IPS DF 6.9 (cell line): Measurements from ENCODE around the gene POLR3A.

Source experiments
- DNase-seq: peaks from one replicate; pipeline ENCODE4 v3.0.0-alpha.2; 2013; ENCODE audit warnings: low read depth, low spot score
- H3K27ac ChIP-seq: one replicate; pipeline ENCODE4 v1.5.1; 2013; ENCODE audit warnings: low read length, control low read depth
- H3K27me3 ChIP-seq: 2 replicates; pipeline ENCODE4 v1.6.1; 2013; ENCODE audit warnings: mild to moderate bottlenecking, low read length; ENCODE audit not compliant: control insufficient read depth, insufficient read depth
- H3K36me3 ChIP-seq: 2 replicates; pipeline ENCODE4 v1.6.1; 2013; ENCODE audit warnings: low read length; ENCODE audit not compliant: control insufficient read depth, insufficient read depth
- H3K4me1 ChIP-seq: 2 replicates; pipeline ENCODE4 v1.6.1; 2013; ENCODE audit warnings: low read length; ENCODE audit not compliant: control insufficient read depth, insufficient read depth
- H3K4me3 ChIP-seq: 2 replicates; pipeline ENCODE4 v1.5.1; 2013; ENCODE audit warnings: mild to moderate bottlenecking, low read length
- H3K9me3 ChIP-seq: 2 replicates; pipeline ENCODE4 v1.6.1; 2013; ENCODE audit warnings: low read length, inconsistent platforms; ENCODE audit not compliant: control insufficient read depth, insufficient read depth
- WGBS: extraction: QIAGEN DNeasy Blood & Tissue Kit; methylation state at CpG from one replicate; pipeline ENCODE4 v1.1.7; 2013; ENCODE audit warnings: mixed read lengths, missing lambda C conversion rate; ENCODE audit not compliant: insufficient read length, insufficient coverage; 5-methylcytosine and 5-hydroxymethylcytosine counted together

POLR3A gene

DNA sequence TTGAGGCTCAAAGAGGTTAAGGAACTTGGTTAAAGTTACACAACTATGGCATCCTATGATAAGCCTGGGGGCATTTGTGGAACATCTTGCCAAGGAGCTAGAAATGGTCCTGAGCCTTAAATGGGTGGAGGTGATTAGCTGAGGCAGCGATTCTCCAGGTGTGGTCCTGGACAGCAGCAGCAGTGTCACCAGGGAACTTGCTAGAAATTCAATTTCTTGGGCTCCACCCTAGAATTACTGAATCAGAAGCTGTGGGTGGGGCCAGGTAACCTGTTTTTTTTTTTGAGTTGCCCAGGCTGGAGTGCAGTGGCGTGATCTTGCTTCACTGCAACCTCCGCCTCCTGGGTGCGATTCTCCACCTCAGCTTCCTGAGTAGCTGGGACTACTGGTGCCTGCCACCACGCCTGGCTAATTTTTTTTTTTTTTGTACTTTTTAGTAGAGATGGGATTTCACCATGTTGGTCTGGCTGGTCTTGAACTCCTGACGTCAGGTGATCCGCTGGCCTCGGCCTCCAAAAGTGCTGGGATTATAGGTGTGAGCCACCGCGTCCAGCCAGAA lies 17.5 kb upstream of the POLR3A start:
- peaks cover 2% of the 10 kb centered on the region; the same call in 1 of the 2 replicates for H3K4me1 ChIP-seq
- DNase-seq = no peak
- no peaks in the 10 kb centered on the region for H3K9me3 ChIP-seq
- peaks cover 3% of the 10 kb centered on the region; the same call in 1 of the 2 replicates for H3K36me3 ChIP-seq
- no peaks in the 10 kb centered on the region for H3K27me3 ChIP-seq
- H3K27ac ChIP-seq = no peak overlapping the region
- WGBS = no CpG with 5 or more reads among the region's 10 CpGs
- no peak overlapping the region for H3K4me3 ChIP-seq

DNA sequence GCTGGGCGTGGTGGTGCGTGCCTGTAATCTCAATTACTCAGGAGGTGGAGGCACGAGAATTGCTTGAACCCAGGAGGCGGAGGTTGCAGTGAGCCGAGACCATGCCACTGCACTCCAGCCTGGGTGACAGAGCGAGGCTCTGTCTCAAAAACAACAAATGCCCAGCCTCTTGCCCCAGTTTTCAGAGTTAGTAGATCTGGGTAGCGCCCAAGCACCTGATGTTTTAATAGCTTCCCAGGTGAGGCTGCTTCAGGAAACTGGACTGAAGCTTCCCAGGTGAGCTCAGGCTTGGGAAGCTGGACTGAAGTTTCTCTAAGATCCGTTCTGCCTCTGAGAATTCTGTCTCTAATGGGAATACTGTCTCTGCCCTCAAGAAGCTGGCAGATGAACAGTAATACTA lies 16.5 kb upstream of the POLR3A start:
- Histone ChIP-seq H3K36me3 (peaks cover 12% of the 10 kb centered on the region; the same call in 1 of the 2 replicates), H3K4me3 (no peak overlapping the region), H3K27ac (no peak overlapping the region), H3K4me1 (peaks cover 2% of the 10 kb centered on the region; the same call in 1 of the 2 replicates), H3K9me3 (no peaks in the 10 kb centered on the region), H3K27me3 (no peaks in the 10 kb centered on the region)
- DNase-seq = no peak
- no CpG with 5 or more reads among the region's 8 CpGs for WGBS

DNA sequence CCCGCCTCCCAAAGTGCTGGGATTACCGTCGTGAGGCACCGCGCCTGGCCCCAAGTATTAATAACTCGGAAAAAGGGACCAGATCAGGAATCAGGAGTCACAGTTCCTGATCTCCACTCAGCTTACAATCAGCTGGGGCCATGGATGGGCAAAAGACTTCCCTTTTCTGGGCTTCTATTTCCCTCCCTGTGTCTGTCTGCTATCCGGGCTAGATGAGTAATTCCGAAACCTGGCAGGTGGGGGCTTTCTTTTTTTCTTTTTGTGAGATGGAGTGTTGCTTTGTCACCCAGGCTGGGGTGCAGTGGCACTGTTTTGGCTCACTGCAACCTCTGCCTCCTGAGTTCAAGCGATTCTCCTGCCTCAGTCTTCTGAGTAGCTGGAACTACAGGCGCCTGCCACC lies 15.9 kb upstream of the POLR3A start:
- no peak for DNase-seq
- WGBS = no CpG with 5 or more reads among the region's 10 CpGs
- H3K4me1 ChIP-seq = peaks cover 2% of the 10 kb centered on the region; the same call in 1 of the 2 replicates
- no peak overlapping the region for H3K4me3 ChIP-seq
- H3K27ac ChIP-seq = no peak overlapping the region
- peaks cover 17% of the 10 kb centered on the region; the same call in 1 of the 2 replicates for H3K36me3 ChIP-seq
- no peaks in the 10 kb centered on the region for H3K9me3 ChIP-seq
- H3K27me3 ChIP-seq = no peaks in the 10 kb centered on the region

DNA sequence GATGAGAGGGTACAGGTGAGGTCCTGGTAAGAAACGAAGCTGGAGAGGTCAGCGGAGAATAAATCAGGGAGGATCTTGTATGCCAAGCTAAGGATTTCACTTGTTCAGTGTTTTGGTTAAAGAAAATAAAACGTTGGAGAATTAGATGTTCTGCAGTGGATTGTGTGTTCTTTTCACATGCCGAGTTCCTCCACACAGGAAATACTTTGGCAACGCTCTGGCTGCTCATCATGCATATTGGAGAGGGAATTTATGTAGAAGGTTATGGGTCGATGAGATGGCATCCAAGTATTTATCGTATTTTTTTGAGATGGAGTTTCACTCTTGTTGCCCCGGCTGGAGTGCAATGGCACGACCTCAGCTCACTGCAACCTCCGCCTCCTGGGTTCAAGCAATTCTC lies 15.4 kb upstream of the POLR3A start:
- peaks cover 2% of the 10 kb centered on the region; the same call in 1 of the 2 replicates for H3K4me1 ChIP-seq
- peaks cover 17% of the 10 kb centered on the region; the same call in 1 of the 2 replicates for H3K36me3 ChIP-seq
- WGBS = 100% methylated on average over 2 of the region's 10 CpGs

DNA sequence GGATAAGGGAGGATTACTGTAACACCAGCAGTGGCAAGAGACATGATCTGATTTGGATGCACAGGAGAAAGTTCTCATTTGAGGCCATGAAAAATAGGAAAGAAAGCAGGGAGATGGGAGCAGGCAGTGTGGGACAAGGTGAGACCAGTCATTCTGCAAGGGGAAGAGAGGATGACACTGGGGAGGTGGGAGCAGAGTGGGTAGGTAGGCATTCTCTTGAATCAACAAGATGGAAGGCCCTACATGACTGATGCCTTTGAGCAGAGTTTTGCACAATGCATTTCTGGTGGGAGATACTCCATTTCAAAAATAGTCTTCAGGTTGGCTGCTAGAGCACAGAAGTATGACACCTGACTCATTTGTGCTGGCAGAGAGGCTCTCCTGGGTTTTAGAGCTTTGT lies 14.9 kb upstream of the POLR3A start:
- H3K27ac ChIP-seq = no peak overlapping the region
- peaks cover 17% of the 10 kb centered on the region; the same call in 1 of the 2 replicates for H3K36me3 ChIP-seq
- H3K27me3 ChIP-seq = no peaks in the 10 kb centered on the region
- peaks cover 2% of the 10 kb centered on the region; the same call in 1 of the 2 replicates for H3K4me1 ChIP-seq
- no peak overlapping the region for H3K4me3 ChIP-seq
- DNase-seq = no peak
- no peaks in the 10 kb centered on the region for H3K9me3 ChIP-seq

More for the DNA sequence above, 15.4 kb upstream of the POLR3A start:
- Histone ChIP-seq H3K27ac (no peak overlapping the region), H3K4me3 (no peak overlapping the region), H3K27me3 (no peaks in the 10 kb centered on the region), H3K9me3 (no peaks in the 10 kb centered on the region)
- no peak for DNase-seq

DNA sequence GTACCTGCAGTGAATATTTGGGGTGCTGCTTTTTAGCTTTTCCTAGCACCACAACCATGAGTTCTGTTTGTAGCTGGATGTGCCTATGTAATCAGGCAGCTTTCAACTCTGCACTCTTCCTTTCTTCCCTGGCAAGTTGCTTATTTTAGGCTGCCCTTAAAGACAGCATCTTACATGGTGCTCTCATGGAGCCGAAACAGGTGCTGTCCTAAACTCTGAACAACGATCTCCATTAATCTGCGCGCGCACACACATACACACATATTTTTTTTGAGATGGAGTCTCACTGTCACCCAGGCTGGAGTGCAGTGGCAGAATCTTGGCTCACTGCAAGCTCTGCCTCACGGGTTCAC lies 13.4 kb upstream of the POLR3A start:
- no CpG with 5 or more reads among the region's 6 CpGs for WGBS
- H3K9me3 ChIP-seq = no peaks in the 10 kb centered on the region
- H3K27me3 ChIP-seq = no peaks in the 10 kb centered on the region
- peaks cover 24% of the 10 kb centered on the region; the same call in 1 of the 2 replicates for H3K36me3 ChIP-seq
- no peak overlapping the region for H3K4me3 ChIP-seq
- H3K4me1 ChIP-seq = peaks cover 2% of the 10 kb centered on the region; the same call in 1 of the 2 replicates
- DNase-seq = no peak
- no peak overlapping the region for H3K27ac ChIP-seq

DNA sequence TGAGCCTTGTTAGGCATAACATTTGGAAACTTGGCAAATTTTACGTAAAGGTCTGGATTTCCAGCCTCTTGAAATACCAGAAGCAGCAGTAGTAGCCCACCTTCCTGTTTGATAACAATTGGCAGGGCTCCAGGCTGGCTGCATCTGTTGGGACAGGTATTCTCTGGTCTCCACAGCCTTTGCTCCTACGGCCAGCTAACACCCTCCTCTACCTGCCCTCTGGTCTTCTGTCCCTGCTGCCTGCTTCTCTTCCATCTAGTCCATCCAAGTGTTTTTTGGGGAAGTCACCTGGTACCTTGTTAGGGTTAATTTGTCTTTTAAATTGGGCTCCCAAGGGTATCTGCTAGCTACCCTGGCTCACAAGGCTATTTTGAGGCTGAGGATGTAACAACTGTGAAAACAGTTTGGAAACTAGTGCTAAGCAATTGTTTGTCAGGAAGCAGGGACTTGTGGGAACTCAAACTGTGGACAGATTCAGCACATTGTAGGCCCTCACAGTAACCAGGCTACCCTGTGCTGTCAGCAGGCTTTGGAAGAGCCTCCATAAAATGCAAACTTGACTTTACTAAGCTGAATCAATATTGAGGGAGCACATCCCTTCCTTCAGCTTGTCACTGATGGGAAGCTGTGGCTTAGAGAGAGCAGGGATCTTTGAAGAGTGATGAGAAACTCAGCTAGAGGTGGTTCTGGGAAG lies 12.9 kb upstream of the POLR3A start:
- peaks cover 28% of the 10 kb centered on the region; the same call in 1 of the 2 replicates for H3K36me3 ChIP-seq
- no peak for DNase-seq
- no peaks in the 10 kb centered on the region for H3K9me3 ChIP-seq
- no peak overlapping the region for H3K27ac ChIP-seq
- H3K4me3 ChIP-seq = no peak overlapping the region
- no peaks in the 10 kb centered on the region; the same call in 1 of the 2 replicates for H3K4me1 ChIP-seq
- no peaks in the 10 kb centered on the region for H3K27me3 ChIP-seq
- no CpG with 5 or more reads among the region's 2 CpGs for WGBS

DNA sequence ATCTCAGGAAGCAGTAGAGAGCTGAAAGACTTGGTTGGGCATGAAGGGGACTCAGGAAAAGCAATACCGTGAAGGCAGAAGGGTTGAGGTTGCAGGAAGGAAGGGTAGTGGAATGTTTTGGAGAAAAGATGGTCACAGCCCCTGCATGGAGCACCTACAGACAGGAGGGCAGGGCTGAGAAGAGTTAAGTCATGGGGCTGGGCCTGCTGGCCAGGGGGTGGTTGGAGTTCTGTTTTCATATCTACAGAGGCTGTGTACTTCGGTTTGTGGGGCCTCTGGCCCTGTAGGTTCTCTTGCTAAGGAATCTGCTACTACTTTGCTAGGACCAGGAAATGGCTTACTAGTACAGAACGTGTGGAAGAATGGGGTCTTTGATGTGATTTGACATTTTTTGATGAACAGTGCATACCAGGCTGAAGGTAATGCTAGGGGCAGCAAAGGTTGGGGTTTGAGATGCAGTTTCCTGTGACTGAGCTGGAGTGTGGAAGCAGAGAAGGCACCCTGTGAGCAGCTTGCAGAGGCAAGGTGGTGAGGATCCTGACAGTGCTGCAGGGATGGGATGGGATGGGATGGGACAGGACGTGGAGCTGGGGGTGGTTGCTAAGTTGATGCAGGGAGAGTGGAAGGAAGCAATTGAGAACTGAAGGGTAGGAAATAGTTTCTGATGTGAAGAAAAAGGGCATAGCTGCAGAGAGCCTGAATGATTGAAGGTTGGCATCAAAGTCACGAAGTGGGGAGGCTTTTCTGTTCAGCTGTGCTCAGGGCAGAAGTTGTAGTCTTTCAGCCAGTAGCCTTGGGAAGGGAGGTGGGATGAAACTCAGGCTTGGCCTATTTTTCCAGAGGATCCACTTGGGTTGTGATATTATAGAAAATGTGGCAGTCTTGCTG lies 12.1 kb upstream of the POLR3A start:
- H3K9me3 ChIP-seq = no peaks in the 10 kb centered on the region
- no peak for DNase-seq
- no peaks in the 10 kb centered on the region; the same call in 1 of the 2 replicates for H3K4me1 ChIP-seq
- peaks cover 34% of the 10 kb centered on the region; the same call in 1 of the 2 replicates for H3K36me3 ChIP-seq
- H3K27ac ChIP-seq = no peak overlapping the region
- H3K27me3 ChIP-seq = no peaks in the 10 kb centered on the region
- no peak overlapping the region for H3K4me3 ChIP-seq
- WGBS = no CpG with 5 or more reads among the region's 5 CpGs

DNA sequence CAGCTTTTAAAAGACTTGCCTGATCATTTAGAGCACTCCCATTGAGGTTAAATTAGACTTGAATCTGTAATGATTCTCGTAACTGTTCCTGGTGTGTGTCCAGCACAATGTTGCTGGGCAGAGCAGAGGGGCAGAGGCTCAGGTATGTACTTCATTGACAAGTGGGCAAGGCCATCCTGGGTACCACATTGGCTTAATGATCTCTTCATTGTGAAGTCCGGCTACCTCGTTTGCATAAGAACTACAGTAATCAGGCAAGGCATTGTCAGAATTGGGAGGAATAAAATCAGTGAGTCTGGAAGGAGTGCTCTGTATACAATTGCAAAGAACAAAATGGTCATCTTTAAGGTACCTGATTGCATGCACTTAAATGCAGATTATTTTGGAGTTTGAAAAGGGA lies 10.4 kb upstream of the POLR3A start:
- Histone ChIP-seq H3K9me3 (no peaks in the 10 kb centered on the region), H3K27ac (no peak overlapping the region), H3K4me1 (peaks cover 3% of the 10 kb centered on the region; the same call in 1 of the 2 replicates), H3K27me3 (no peaks in the 10 kb centered on the region), H3K36me3 (peaks cover 47% of the 10 kb centered on the region; the same call in 1 of the 2 replicates), H3K4me3 (no peak overlapping the region)
- no CpG with 5 or more reads among the region's 3 CpGs for WGBS
- DNase-seq = no peak

DNA sequence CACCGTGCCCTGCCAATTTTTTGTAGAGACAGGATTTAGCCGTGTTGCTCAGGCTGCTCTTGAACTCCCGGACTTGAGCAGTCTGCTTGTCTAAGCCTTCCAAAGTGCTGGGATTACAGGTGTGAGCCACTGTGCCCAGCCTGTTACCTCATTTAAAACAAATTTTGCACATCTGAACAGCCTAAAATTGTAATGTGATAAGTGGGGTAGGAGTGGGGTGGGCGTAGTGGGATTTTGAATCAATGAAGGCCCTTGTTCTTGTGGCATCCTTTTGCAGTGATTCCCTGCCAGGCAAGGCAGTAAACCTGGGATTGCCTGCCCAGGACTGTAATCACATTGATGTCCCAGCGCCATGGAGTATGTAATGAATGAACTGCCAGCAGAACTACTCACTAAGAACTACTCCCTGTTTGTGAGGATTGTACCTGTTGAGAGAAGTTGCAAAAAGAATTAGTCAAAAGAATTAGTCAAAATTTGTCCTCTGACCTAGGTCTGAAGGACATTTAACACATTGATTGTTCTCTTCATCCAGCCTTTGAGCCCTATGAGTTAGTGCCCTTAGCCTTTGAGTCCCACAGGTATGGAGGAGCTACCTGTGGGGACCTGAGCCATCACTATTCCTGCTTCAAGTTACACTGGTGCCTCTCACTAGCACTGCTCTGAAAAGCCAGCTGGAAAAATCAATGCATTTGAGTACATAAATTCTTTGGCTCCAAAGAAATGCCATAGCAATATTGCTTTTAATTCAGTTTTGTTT lies 9.7 kb upstream of the POLR3A start:
- H3K27me3 ChIP-seq = no peaks in the 10 kb centered on the region
- H3K4me1 ChIP-seq = peaks cover 3% of the 10 kb centered on the region; the same call in 1 of the 2 replicates
- DNase-seq = no peak
- H3K36me3 ChIP-seq = peaks cover 47% of the 10 kb centered on the region; the same call in 1 of the 2 replicates
- no CpG with 5 or more reads among the region's 5 CpGs for WGBS
- H3K4me3 ChIP-seq = no peak overlapping the region
- no peak overlapping the region for H3K27ac ChIP-seq
- H3K9me3 ChIP-seq = no peaks in the 10 kb centered on the region
